Astrocyte (in vitro differentiated cells and primary cell): ENCODE measurements around the gene AGT.

Experiments
- CTCF ChIP-seq: IDR thresholded peaks from 2 replicates; pipeline ENCODE4 v1.5.1; 2011; ENCODE audit warnings: low read depth, mild to moderate bottlenecking, inconsistent platforms, low read length, moderate library complexity; ENCODE audit not compliant: insufficient read depth
- EZH2 ChIP-seq: IDR thresholded peaks from 2 replicates; pipeline ENCODE4 v1.6.1; 2012; ENCODE audit warnings: mild to moderate bottlenecking, low read length, inconsistent platforms; ENCODE audit not compliant: insufficient read depth

- TF ChIP-seq EZH2 (no peak), CTCF (no peak)
Observed at GRCh38 chr1:230730977-230731376, 17.1 kb upstream of the AGT start.
